Renal pelvis (tissue), 4 donors: ENCODE measurements around the gene BMPR2. TPM values are rescaled to one million over a fixed set of nuclear protein-coding genes. Genes with fewer than 3 reads are reported as not detected.
"Not testable (repeated sequence)": the region's sequence is repeated elsewhere in the genome, so short reads cannot be mapped to it uniquely, and the experiment has no call there.

Experiments
- DNase-seq: peaks from one replicate; pipeline ENCODE4 v3.0.0-alpha.2; 2013
- polyA plus RNA-seq, 3 donors: library from polyadenylated mRNA; unstranded; fragments of 120-200 nt; gene quantifications; one replicate each; pipeline ENCODE4 v1.2.1, GENCODE V29; 2013; ENCODE audit not compliant: insufficient read length in 3 of 3

The BMPR2 gene
- polyA plus RNA-seq, 3 donors: 48.8 to 60.8 (median 52.2) TPM

GRCh38 chr2:202442882-202443281 lies 66.8 kb downstream of the BMPR2 start:
- no peak for DNase-seq

GRCh38 chr2:202444000-202444399 lies 67.9 kb downstream of the BMPR2 start:
- no peak for DNase-seq

- no peak for DNase-seq
Measured at GRCh38 chr2:202449344-202449743, 73.2 kb downstream of the BMPR2 start.

GRCh38 chr2:202450785-202451184 lies 74.7 kb downstream of the BMPR2 start:
- no peak for DNase-seq

- DNase-seq: no peak
Measured at GRCh38 chr2:202452744-202453143, 76.6 kb downstream of the BMPR2 start.

GRCh38 chr2:202454536-202454935 lies 78.4 kb downstream of the BMPR2 start:
- DNase-seq: no peak

- DNase-seq: no peak
Measured at GRCh38 chr2:202455114-202455513, 79.0 kb downstream of the BMPR2 start.

- no peak for DNase-seq
Measured at GRCh38 chr2:202460119-202460518, 84.0 kb downstream of the BMPR2 start.

- DNase-seq: no peak
Measured at GRCh38 chr2:202479090-202479489, 103.0 kb downstream of the BMPR2 start.

GRCh38 chr2:202479610-202480009 lies 103.5 kb downstream of the BMPR2 start:
- DNase-seq: no peak

GRCh38 chr2:202486351-202486750 lies 110.2 kb downstream of the BMPR2 start:
- peak; percentile 15 for DNase-seq

- DNase-seq: no peak
Measured at GRCh38 chr2:202488671-202489070, 112.5 kb downstream of the BMPR2 start.

GRCh38 chr2:202490479-202490878 lies 114.4 kb downstream of the BMPR2 start:
- DNase-seq: no peak

GRCh38 chr2:202491514-202491913 lies 115.4 kb downstream of the BMPR2 start:
- no peak for DNase-seq

GRCh38 chr2:202494300-202495229 lies 118.4 kb downstream of the BMPR2 start:
- peak; percentile 42 for DNase-seq

- DNase-seq: no peak
Measured at GRCh38 chr2:202495230-202495604, 119.1 kb downstream of the BMPR2 start.

- not testable (repeated sequence) for DNase-seq
Measured at GRCh38 chr2:202496835-202497472, 120.8 kb downstream of the BMPR2 start.

- DNase-seq: not testable (repeated sequence)
Measured at GRCh38 chr2:202497473-202497866, 121.3 kb downstream of the BMPR2 start.

- not testable (repeated sequence) for DNase-seq
Measured at GRCh38 chr2:202499841-202500240, 123.7 kb downstream of the BMPR2 start.

- not testable (repeated sequence) for DNase-seq
Measured at GRCh38 chr2:202503276-202503675, 127.1 kb downstream of the BMPR2 start.

- no peak for DNase-seq
Measured at GRCh38 chr2:202508686-202509085, 132.6 kb downstream of the BMPR2 start.

- DNase-seq: no peak
Measured at GRCh38 chr2:202510911-202511310, 134.8 kb downstream of the BMPR2 start.

- no peak for DNase-seq
Measured at GRCh38 chr2:202512176-202512575, 136.0 kb downstream of the BMPR2 start.
